AG20443 (cell line): ENCODE data around the gene PPP1R14D.

Experiments used
- DNase-seq: peaks from one replicate; pipeline ENCODE4 v3.0.0; 2012; ENCODE audit warnings: low spot score, mixed read lengths

PPP1R14D gene

DNA sequence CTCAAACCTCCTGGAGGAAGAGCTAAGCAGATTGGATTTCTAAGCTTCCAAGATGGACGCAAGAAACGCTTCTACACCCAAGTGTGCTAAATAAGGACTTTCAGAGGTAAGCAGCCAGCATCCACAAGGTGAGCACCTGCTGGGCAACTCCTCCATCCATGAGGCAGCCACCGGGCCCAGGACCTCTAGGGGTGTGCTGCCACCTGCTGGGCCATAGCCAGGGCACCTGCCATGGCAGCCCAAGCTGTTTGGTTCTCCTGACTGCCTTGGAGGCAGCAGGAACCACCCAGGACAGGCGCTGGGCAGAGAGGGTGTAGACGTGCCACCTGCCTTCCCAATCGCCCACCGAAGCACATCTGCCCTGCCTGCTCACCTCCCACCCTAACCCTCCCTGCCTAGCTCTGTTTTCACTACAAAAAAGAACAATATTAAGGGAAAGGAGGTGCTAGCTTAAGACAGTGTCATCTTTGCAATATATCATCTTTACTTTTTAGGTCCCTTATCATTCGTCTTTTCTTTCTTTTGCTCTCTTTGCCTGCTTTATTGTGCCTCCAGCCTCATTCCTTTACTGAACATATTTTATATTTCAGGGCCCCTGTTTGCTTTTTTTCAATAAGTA, 45.8 kb downstream of the PPP1R14D start:
- no peak for DNase-seq

DNA sequence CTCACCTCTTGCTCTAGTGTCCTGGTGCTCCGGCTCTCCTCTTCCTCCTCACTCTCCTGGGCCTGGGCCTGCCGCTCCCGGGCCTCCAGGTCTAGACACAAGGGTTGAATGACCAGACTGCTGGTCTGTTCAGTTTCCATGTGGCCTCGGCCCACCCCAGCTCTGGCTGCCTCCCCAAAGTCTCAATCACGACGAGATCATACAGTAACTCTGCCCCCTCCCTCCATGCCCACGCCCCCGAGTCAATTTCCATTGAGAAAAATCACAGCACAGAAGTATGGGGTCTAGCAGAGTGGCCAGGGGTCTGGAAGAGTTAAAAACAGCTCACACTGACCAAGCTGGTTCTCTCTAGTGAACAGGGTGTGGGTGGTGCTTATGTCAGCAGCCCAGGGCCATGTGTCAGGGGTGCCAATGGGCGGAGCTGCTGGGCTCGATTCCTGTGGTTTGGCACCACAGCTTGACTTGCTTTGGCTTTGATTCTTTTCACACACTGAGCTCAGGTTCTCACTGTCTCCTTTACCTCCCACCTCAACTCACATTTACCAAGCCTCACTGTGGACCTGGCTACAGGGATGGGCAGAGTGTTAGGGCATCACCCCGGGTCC, 51.9 kb downstream of the PPP1R14D start:
- DNase-seq, result peak; percentile 93

DNA sequence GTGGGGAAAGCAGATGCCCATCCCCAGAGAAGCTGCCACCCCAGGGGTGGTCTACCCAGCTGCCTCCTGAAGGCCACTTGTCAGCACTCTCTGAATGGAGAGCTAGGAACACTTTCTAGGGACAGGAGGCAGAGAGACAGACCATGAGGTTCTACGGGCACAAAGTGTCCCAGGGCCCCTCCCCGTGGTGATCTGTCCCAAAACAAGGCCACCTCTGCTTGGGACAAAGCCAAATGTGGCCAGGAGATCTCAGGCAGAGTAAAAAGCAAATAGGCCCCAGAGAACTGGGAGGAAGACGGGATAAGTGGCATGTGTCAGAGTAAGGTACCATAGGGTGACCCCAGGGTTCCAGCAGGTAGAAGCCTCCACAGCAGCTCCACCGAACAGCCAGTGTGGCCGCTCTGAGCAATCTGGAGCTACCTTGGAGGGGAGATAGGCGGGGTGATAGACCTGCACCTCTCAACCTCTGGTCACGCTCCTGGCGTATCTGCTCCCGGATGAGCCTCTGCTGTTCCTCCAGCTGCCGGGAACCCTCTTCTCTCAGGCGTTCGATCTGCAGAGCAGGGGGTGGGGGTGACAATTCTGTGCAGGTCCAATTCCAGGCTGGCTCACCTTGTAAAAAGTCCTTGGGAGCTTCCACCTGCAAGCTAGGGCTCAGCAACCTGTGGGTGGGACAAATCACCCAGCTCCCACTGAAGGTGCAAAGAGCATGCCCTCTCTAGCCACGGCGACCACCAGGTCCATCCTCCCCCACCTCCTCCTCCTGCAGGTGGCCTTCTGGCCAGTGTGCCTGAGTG, 52.6 kb downstream of the PPP1R14D start:
- DNase-seq, result no peak

DNA sequence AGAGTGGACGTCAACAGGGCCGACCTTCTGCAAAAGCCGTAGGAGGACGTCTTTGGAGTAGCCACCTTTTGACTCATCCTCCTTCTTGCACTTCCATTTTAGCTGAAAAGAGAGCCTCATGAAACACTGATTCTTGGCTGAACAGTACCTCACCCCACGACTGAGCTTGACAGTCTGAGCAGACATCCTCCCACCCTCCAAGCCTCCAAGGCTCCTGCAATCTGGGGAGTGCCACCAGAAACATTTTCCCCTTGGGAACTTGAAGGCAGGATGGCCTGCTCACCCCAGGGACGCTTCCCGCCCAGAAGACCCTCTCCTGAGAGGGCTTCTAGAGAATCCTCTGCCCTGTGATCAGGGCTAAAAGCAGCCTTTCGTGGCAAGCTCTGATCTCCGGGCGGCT, 53.5 kb downstream of the PPP1R14D start:
- no peak for DNase-seq

DNA sequence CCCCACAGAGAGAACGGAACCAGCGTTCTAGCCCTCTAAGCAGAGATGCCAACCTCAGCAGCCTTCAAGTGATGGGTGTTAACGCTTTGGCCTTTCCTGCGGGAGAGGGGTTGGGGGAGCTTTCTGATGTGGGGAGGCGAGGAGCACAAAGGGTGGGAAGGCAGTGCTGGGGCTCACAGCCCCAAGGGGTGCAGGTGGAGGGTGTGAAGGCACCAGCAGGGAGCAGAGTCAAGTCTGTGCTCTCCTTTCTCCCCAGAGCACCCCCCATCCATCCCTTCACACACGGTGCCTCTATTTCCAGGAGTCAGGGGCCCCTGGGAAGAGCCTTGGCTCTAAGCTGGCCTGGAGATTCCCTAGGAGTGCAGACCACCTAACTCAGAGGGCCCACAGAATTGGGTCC, 54.6 kb downstream of the PPP1R14D start:
- DNase-seq, result no peak

DNA sequence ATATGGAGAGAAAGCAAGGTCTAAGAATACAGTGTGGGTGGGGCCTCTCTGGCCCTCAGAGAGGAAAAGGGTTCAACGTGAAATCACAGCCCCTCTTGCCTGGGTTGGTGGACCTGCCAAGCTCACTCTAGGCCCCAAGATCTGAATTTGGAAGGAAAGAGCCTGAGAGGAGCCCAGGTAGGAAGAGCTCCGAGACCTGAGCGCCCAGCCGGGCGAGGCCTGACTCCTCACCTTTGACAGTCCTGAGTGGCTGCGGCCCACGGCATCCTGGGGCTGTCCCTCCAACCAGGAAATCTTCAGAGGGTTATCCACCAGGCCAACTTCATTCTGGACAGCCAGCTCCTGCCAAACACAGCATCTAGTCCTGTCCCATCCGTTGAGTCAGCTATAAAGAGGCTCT, 55.0 kb downstream of the PPP1R14D start:
- no peak for DNase-seq

DNA sequence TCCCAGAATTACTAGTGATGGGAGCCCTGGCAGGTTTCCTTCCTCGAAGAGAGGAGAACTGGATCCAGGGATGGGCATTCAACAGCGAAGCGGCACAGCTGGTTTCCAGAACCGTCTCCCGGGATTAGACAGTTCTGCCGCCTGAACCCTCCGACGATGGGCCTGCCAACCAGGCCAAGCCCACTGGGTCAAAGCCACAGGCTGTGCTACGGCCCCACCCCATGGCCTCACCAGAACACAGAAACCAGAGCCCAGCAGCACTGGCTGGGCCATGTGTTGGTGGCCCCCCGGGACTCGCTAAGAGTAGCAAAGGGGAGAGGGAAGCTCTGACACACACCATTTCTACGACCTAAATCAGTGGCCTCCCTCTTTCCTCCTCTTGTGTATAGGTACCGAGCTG, 56.5 kb downstream of the PPP1R14D start:
- no peak for DNase-seq

DNA sequence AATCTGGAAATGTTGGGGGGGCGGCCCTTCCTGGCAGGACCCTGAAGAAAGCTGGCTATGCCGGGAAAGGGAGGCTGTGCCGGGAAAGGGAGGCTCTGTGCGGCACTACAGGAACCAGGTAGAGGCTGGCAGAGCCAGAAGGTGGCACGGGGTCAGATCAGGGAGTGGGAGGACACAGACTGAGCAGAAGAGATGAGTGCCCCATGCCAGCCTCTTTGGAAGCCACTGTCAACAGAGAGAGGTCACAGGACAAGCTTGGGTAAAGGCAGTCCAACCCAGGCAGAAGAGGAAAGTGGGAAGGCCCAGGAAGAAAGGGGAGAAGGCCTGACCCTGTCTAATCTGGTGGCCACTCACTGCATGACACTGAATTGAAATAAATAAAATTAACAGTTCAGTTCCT, 57.3 kb downstream of the PPP1R14D start:
- DNase-seq, result no peak

DNA sequence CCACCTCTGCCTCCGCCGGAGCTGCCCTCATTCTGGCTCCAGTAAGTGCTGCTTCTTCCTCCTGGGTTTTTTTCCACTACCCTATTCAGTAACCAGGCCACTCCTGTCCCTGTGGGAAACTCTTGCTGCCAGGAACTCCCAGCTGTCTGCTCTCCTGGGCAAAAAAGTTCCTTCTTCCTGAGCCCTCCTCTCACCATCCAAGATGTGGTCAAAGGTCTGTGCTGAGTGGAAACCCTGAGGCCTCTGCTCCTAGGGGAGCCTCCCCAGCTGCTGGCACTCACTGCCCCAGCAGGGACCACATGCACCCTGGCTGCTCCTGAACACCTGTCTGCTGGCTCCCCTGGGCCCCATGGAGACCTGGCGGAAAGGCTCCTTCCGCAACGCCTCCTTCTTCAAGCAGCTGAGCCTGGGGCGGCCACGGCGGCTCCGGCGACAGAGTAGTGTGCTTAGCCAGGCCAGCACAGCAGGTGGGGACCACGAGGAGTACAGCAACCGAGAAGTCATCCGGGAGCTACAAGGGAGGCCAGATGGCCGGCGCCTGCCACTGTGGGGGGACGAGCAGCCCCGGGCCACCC, 58.3 kb downstream of the PPP1R14D start:
- no peak for DNase-seq

DNA sequence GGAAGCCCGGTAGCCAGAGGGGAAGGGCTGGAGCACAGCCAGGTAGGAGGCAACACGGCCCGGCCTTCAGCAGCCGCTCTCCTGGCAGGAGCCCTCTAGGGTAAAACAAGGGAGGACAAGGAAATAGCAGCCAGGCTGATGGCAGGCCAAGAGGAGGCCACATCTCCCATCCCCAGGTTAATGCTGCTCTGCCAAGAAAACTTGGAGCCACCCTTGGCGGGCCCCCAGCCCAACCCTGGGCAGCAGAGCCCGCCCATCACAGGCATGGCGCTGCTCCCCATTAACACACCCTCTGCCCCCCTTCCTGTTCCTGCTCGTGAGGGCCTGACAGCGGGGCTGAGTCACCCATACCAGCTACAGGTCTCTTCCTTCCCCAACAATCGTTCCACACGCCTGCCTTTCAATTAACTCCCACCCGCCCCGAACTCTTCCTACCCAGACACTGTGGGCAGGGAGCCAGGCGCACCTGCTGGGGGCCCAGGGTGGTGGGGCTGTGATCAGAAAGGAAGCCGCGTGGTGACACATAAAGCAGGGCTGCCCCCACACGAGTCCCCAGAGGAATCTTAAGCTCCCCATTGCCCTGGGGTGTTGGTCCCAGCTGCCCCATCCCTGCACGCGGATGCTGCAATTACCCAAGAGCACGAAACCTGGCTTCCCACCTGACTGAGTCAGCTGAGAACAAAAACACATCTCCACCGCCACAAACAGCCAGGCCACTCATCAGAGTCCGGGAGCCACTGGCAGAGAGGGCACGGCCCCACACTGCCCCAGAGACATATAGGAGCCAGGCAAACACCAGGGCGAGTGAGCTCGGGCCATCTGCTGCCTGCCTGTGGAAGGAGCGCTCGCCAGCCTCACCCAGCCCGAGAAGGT, 59.0 kb downstream of the PPP1R14D start, which contains the start of gene C15orf62:
TSS of gene C15orf62 (plus strand) at position 707 of the 873 bp plus-strand sequence. CDS start 516 bp downstream, outside the sequence.
- DNase-seq, result no peak

DNA sequence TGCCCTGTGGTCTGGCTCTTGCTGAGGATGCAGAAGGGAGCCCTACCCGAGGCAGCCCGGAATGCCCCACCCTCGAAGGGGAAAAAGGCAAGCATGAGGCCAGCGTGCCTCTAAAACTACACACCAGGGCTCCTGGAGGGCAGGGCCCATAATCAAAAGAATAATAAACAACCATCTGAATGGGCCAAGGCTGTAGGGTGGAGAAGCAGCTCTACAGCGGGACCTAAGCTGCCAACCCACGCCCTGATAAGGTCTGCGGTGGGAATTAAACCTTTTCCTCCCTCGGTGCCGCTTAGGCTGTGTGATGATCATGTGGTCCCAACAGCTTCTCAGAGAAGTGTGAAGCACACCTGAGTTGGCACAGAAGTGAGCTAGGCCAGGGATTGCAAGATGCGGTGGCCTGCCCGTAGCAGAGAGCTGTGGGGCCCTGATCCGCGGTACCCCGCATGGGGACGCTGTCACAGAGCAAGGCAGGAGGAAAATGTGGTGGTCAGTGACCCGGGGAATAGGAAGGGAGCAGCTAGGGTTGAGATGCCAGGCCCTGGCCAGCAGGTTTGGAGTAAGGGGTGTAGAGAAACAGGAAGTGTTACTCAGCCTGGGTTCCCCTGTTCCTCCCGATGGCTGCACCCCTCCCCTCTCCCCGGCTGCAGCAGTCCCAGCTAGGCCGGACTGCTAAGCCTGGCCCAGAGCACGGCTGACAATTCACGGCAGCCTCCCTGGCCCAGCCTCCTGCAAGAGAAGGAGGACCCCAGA, 59.8 kb downstream of the PPP1R14D start:
- DNase-seq, result no peak

DNA sequence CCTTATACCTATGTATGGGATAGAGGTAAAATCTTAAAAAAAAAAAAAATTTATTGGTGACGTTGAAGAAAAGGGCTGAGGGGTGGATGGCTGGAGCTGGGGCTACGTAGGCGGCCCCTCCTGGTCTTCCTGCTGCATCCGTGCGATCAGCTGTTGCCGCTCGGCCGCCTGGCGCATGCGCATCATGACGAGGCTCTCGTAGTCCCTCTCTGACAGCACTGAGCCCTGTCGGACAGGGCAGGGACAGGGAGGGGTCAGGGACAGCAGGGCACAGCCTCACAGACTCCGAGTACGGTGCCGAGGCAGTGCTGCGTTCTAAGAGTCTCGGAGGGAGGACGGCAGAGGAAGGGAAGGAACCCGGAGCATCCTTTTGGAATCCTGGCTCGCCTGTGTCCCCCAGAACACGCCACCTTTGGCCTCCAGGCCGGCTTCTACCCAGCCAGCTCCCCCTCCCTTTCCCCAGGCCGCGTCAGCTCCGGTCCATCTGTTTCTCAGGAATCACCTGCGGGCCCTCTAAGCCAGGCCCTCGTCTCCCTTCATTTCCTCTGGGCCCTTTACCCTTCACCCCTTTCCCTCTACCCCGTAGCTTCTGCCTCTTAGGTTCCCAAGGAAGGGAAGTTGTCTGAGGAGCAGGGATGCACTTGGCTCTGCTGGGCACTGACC, 60.5 kb downstream of the PPP1R14D start:
- no peak for DNase-seq

DNA sequence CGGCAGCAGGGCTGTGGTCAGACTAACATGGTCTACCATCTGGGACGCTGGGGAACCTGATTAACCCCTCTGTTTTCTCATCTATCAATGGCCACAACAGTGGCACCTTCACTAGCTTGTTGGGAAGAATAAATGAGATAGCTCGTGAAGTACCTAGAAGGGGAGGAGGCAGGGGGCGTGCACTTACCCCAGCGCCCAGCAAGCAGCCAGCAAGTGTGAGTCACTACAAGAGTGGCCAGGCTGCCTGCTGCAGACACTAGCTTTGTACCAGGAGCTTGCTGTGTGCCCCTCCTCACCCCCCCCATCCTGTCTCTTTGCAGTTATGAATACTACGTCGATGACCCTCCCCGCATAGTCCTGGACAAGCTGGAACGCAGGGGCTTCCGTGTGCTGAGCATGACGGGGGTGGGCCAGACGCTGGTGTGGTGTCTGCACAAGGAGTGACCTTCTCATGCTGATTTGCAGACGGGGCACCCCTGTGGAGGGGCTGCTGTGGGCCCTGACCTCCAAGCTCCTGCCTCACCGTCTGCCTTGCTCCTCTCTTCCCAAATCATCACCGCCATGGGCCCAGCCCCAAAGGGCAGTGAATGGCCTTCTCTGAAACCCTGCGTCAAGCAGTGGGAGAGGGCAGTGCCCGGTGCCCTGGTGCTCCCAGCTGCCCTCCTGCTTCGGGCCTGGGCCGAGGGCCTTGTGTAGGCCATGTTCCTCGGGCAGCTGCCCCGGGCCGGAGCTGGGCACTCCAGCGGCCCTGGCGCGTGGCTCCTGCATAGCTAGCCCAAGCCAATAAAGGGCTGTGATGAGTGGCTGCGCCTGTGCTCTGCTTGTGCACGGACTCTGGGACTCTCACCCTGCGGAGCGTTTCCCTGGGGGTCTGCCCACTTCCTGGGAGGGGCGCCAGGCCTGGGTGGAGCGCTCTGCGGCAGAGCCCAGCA, 61.3 kb downstream of the PPP1R14D start:
- DNase-seq, result no peak

DNA sequence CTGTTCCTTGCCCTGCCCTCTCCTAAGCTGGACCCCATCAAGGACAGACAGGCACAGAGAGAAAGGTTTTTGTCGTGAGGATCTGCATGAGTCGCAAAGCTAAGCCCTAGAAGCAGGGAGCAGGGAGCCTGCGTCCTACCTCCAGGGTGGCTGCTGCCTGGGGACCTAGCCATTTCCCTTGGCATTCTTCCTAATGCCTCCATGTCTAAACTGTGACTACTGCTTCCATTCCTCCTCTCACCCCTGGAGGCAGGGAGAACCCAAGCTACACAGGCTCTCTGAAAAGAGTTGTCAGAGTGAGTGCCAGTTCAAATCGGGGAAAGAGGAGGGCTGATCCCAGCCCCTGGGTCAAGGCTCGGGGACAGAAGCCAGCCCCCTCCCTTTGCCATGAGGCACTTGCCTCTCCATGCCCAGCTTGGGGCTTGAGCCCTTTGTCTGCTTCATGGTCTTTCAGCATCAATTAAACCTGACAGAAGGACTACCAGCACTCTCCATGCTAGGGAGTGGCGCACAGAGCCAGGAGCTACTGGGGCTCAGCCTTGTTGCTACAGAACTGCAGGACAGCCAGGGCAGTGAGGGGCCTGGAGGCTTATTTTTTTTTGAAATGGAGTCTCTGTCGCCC, 62.2 kb downstream of the PPP1R14D start:
- DNase-seq, result no peak
